Endodermal cell (in vitro differentiated cells): Measurements from ENCODE around the gene PACSIN2. TPM values are rescaled to one million over a fixed set of nuclear protein-coding genes. Genes with fewer than 3 reads are reported as not detected.
A peak's percentile ranks its signal among the peaks of the same experiment; 100 is the strongest.

ENCODE experiments used
- DNase-seq: peaks from one replicate; pipeline ENCODE4 v3.0.0-alpha.2; 2017
- H3K27ac ChIP-seq: 2 replicates; pipeline ENCODE4 v1.5.1; 2013; ENCODE audit warnings: mild to moderate bottlenecking, low read depth, low read length, moderate library complexity
- H3K27me3 ChIP-seq: 2 replicates; pipeline ENCODE4 v1.6.1; 2013; ENCODE audit warnings: mild to moderate bottlenecking, low read length, moderate library complexity; ENCODE audit not compliant: insufficient read depth, control insufficient read depth, poor library complexity, severe bottlenecking
- H3K36me3 ChIP-seq: 2 replicates; pipeline ENCODE4 v1.7.0; 2013; ENCODE audit warnings: mild to moderate bottlenecking, low read length, moderate library complexity; ENCODE audit not compliant: control insufficient read depth, insufficient read depth
- H3K4me1 ChIP-seq: one replicate; pipeline ENCODE4 v1.7.0; 2013; ENCODE audit warnings: low read length; ENCODE audit not compliant: control insufficient read depth, insufficient read depth
- H3K4me3 ChIP-seq: 2 replicates; pipeline ENCODE4 v1.5.1; 2013; ENCODE audit warnings: mild to moderate bottlenecking, low read length, moderate library complexity
- H3K9ac ChIP-seq: 2 replicates; pipeline ENCODE4 v1.6.1; 2013; ENCODE audit warnings: mild to moderate bottlenecking, low read length, moderate library complexity; ENCODE audit not compliant: poor library complexity, severe bottlenecking; ENCODE audit errors: extremely low read depth
- H3K9me3 ChIP-seq: 2 replicates; pipeline ENCODE4 v1.6.1; 2013; ENCODE audit warnings: mild to moderate bottlenecking, low read length, moderate library complexity; ENCODE audit not compliant: control insufficient read depth
- H3K27ac Mint-ChIP-seq: 2 replicates; pipeline ENCODE4 v1.8.0; 2020; ENCODE audit warnings: mixed read lengths
- H3K27me3 Mint-ChIP-seq: 2 replicates; pipeline ENCODE4 v1.8.0; 2021; ENCODE audit warnings: mild to moderate bottlenecking, mixed read lengths; ENCODE audit not compliant: insufficient read depth
- H3K36me3 Mint-ChIP-seq: 2 replicates; pipeline ENCODE4 v1.8.0; 2020; ENCODE audit warnings: low read depth, mixed read lengths
- H3K4me1 Mint-ChIP-seq: 2 replicates; pipeline ENCODE4 v1.8.0; 2020; ENCODE audit warnings: mixed read lengths
- H3K4me3 Mint-ChIP-seq: 2 replicates; pipeline ENCODE4 v1.8.0; 2020; ENCODE audit warnings: mild to moderate bottlenecking, moderate library complexity, mixed read lengths
- H3K9me3 Mint-ChIP-seq: 2 replicates; pipeline ENCODE4 v1.8.0; 2020; ENCODE audit warnings: mild to moderate bottlenecking, mixed read lengths
- WGBS, 2 experiments: methylation state at CpG; one replicate each; pipeline versions ENCODE4 v1.1.5 to v1.1.7; 2013; ENCODE audit warnings: missing lambda C conversion rate in 2 of 2, mixed read lengths in 1 of 2; ENCODE audit not compliant: insufficient coverage in 1 of 2, insufficient read length in 1 of 2; 5-methylcytosine and 5-hydroxymethylcytosine counted together
- total RNA-seq, 2 donors: library from RNA; stranded (reverse); fragmentation: NEBNext Ultra II Directional in 1 of 2; extraction: Animal tissue kit (Norgen Biotek cat#: 25700) in 1 of 2; gene quantifications; 2 replicates in 1 of 2; 3 replicates in 1 of 2; pipeline ENCODE4 v1.2.1, GENCODE V29; 2021
- TF ChIP-seq, protein P1 (sequence below): fragments of 200-600 bp; sonication (generic); conservative IDR thresholded peaks from 2 replicates; pipeline ENCODE4 v1.5.0; 2021; ENCODE audit warnings: antibody characterized with exemption, mild to moderate bottlenecking

Gene PACSIN2
- total RNA-seq, 2 donors from 2014 or later, result 60.7 to 61.4 TPM

DNA sequence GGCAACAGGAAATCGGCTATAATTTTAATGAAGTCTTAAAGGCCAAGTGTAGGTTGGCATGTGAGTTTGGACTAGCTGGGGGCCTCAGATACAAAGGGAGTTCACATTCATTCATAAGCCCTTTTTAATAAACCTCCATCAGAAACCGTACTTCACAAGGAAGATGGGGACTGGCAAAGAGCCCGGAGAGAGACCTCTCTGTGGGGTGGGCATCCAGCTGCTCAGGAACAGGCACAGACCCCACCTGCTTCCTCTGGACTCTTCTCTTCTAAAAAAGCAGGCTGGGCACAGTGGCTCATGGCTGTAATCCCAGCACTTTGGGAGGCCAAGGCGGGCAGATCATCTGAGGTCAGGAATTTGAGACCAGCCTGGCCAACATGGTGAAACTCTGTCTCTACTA lies 154.0 kb downstream of the PACSIN2 start:
- Mint-ChIP-seq H3K27ac (no peak overlapping the region), H3K36me3 (peaks cover 5% of the 10 kb centered on the region), H3K4me3 (no peak overlapping the region), H3K9me3 (peaks cover 2% of the 10 kb centered on the region), H3K27me3 (peaks cover 14% of the 10 kb centered on the region), H3K4me1 (peaks cover 3% of the 10 kb centered on the region)
- H3K27me3 ChIP-seq, result no peaks in the 10 kb centered on the region
- WGBS, 2 experiments, result 62 to 85% methylated on average over 2 to 4 of the region's 4 CpGs
- TF ChIP-seq, protein P1, sequence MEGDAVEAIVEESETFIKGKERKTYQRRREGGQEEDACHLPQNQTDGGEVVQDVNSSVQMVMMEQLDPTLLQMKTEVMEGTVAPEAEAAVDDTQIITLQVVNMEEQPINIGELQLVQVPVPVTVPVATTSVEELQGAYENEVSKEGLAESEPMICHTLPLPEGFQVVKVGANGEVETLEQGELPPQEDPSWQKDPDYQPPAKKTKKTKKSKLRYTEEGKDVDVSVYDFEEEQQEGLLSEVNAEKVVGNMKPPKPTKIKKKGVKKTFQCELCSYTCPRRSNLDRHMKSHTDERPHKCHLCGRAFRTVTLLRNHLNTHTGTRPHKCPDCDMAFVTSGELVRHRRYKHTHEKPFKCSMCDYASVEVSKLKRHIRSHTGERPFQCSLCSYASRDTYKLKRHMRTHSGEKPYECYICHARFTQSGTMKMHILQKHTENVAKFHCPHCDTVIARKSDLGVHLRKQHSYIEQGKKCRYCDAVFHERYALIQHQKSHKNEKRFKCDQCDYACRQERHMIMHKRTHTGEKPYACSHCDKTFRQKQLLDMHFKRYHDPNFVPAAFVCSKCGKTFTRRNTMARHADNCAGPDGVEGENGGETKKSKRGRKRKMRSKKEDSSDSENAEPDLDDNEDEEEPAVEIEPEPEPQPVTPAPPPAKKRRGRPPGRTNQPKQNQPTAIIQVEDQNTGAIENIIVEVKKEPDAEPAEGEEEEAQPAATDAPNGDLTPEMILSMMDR, result no peak
- peak; percentile 34 for DNase-seq
- no peaks in the 10 kb centered on the region for H3K4me1 ChIP-seq
- no peaks in the 10 kb centered on the region for H3K9me3 ChIP-seq
- H3K9ac ChIP-seq, result no peak overlapping the region
- H3K27ac ChIP-seq, result no peak overlapping the region
- no peaks in the 10 kb centered on the region for H3K36me3 ChIP-seq
- no peak overlapping the region for H3K4me3 ChIP-seq

- H3K9me3 Mint-ChIP-seq, result peaks cover 2% of the 10 kb centered on the region
- no peak overlapping the region for H3K27ac Mint-ChIP-seq
- Histone ChIP-seq H3K27ac (no peak overlapping the region), H3K27me3 (no peaks in the 10 kb centered on the region), H3K4me3 (no peak overlapping the region), H3K9me3 (no peaks in the 10 kb centered on the region), H3K9ac (no peak overlapping the region), H3K36me3 (no peaks in the 10 kb centered on the region), H3K4me1 (no peaks in the 10 kb centered on the region)
- H3K4me1 Mint-ChIP-seq, result peaks cover 3% of the 10 kb centered on the region
- peak overlapping the region; percentile 79 for H3K4me3 Mint-ChIP-seq
- H3K36me3 Mint-ChIP-seq, result no peaks in the 10 kb centered on the region
- no peak for DNase-seq
- TF ChIP-seq, protein P1, result no peak
- 94 to 95% methylated on average over 12 to 14 of the region's 14 CpGs for WGBS, 2 experiments
- peaks cover 14% of the 10 kb centered on the region for H3K27me3 Mint-ChIP-seq
These were observed 157.0 kb downstream of the PACSIN2 start for GRCh38 chr22:42857845-42858481.

- H3K4me1 ChIP-seq, result no peaks in the 10 kb centered on the region
- H3K27me3 ChIP-seq, result no peaks in the 10 kb centered on the region
- Mint-ChIP-seq H3K9me3 (peaks cover 2% of the 10 kb centered on the region), H3K36me3 (no peaks in the 10 kb centered on the region), H3K4me1 (peaks cover 3% of the 10 kb centered on the region), H3K27ac (peak within 1 kb of the TSS; percentile 92), H3K4me3 (peak within 1 kb of the TSS; percentile 79), H3K27me3 (peaks cover 14% of the 10 kb centered on the region)
- TF ChIP-seq, protein P1, result no peak
- peak; percentile 97 for DNase-seq
- 10 to 42% methylated on average over 30 to 111 of the region's 111 CpGs for WGBS, 2 experiments
- H3K36me3 ChIP-seq, result no peaks in the 10 kb centered on the region
- peak within 1 kb of the TSS; percentile 96 for H3K4me3 ChIP-seq
- H3K9me3 ChIP-seq, result no peaks in the 10 kb centered on the region
- H3K27ac ChIP-seq, result peak within 1 kb of the TSS; percentile 86
- H3K9ac ChIP-seq, result peak within 1 kb of the TSS; percentile 88
These were observed 157.9 kb downstream of the PACSIN2 start, which contains the start of gene ARFGAP3 for GRCh38 chr22:42856865-42857704. ARFGAP3 (minus strand) TSS chr22:42857273; CDS start chr22:42857182, 91 bp downstream.
